ENCODE measurements around the gene PSORS1C1.
A peak's percentile ranks its signal among the peaks of the same experiment; 100 is the strongest.

PSORS1C1 gene, protein sequence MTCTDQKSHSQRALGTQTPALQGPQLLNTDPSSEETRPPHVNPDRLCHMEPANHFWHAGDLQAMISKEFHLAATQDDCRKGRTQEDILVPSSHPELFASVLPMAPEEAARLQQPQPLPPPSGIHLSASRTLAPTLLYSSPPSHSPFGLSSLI

DNA sequence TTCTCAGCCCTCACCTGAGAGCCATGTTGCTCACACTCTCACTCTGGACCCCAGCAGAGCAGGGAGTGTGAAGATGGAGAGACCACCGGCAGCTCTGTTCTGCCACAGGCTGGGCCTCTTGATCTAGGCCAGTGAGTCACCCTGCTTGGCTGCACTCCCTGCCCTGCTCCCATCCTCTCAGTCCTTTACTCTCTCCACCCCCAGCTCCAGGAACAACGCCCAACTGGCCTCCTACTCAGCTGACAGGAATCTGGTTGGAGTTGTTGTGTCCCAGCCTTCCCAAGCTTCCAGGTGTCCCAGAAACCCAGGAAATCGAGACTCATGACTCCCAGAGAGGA lies at the start of gene PSORS1C1:
TSS of gene PSORS1C1 (plus strand) at position 260 of the 338 bp plus-strand sequence. CDS start 14,833 bp downstream, outside the sequence.
- DNase-seq, result peak in 14 of 56 donors; percentile 8 to 65 (median 18)

DNA sequence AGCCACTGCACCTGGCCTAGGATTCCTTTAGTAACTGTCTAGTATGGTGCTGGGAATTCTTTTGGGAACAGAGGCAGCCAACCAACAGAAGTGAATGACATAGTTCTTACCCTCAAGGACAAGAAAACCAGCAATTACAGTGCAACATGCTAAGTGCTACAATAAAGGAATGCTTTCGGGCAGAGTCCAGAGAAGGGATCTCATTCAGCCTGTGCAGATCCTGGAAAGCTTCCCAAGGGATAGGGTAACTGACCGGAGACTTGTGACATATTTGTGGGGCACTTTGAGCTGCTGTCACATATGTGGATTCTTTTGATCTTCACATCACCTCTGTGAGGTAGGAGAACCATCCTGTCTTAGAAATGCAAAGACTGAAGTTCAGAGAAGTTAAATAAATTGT lies 49.0 kb upstream of the PSORS1C1 start:
- no peak for DNase-seq

DNA sequence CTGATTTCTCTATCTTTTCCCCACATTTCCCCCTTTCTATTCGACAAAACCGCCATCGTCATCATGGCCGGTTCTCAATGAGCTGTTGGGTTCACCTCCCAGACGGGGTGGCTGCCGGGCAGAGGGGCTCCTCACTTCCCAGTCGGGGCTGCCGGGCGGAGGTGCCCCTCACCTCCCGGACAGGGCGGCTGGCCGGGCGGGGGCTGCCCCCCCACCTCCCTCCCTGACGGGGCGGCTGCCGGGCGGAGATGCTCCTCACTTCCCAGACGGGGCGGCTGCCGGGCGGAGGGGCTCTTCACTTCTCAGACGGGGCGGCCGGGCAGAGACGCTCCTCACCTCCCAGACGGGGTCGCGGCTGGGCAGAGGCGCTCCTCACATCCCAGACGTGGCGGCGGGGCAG lies 47.6 kb upstream of the PSORS1C1 start:
- peak in 2 of 56 donors; percentile 8 for DNase-seq

DNA sequence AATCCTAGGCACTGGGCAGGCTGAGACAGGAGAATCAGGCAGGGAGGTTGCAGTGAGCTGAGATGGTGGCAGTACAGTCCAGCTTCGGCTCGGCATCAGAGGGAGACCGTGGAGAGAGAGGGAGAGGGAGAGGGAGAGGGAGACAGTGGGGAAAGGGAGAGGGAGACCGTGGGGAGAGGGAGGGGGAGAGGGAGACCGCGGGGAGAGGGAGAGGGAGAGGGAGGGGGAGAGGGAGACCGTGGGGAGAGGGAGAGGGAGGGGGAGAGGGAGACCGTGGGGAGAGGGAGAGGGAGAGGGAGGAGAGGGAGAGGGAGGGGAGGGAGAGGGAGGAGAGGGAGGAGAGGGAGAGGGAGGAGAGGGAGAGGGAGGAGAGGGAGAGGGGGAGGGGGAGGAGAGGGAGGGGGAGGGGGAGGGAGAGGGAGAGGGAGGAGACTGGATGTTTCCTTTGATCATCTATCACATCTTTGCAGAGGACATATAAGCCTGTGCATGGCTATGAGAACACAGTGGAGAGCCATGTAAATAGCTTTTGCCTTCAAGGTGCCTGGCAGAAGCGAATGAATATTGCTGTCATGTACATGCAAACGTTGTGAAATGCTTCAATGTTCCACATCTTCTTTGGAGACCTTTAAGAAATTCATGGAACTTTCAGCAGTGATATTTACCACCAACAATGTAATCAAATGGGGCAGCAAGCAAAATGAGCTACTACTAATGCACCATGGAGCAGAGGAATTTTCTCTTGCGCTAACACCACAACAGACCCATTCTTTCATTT lies 46.5 kb upstream of the PSORS1C1 start:
- DNase-seq, result peak in 21 of 56 donors; percentile 12 to 86 (median 42)

DNA sequence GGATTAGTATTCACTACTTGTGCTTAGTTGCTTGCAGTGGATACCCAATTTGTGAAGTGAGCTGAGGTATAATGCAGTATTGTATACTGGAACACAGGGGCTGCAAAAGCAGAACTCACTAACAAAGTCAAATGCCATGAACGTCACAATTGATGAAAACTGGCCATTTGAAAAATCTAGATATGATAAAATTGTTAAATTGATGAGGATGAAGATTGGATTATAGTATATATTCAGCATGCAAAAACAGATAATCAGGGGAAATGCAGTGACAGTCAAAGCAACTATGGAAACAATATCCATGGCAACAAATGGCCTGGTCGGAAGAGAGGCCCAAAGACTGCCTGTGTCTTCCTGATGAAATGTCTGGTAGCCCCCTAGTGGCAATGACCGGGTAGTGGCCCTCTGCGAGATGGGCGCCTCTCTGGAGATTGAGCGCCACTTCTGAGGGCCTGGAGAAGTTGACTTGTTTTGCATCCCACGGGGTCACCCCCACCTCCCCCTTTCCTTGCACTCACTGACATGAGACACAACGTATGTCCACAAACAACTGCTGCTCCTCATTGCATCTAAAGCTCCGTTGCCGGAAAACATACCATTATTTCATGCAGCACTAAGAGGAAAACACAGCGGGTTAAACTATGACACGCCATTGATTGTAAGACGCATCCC lies 45.8 kb upstream of the PSORS1C1 start:
- peak in 54 of 56 donors; percentile 13 to 94 (median 75) for DNase-seq

DNA sequence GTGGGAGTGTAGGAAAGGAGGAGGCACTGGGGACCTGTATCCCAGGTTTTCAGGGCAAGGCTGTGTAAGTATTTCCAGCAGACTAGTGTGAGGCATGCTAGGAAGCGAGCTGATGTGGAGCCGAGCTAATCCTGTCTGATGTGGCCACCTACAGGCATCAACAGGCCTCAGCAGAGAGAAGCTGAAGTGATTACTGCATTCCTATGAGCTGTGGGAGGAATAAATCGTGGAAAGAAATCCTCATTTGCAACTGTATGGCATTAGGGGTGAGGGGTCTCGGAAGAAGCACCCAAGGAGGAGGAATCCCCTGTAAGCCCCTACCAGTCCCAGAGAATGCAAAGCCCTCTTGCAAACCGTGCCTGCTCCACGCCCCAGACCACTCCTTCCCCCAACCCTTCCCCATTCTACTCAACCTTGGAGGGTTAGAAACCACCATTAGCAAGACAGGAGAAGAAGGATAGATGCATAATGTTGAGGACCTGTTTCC lies 43.8 kb upstream of the PSORS1C1 start:
- DNase-seq, result peak in 50 of 56 donors; percentile 16 to 89 (median 60)

DNA sequence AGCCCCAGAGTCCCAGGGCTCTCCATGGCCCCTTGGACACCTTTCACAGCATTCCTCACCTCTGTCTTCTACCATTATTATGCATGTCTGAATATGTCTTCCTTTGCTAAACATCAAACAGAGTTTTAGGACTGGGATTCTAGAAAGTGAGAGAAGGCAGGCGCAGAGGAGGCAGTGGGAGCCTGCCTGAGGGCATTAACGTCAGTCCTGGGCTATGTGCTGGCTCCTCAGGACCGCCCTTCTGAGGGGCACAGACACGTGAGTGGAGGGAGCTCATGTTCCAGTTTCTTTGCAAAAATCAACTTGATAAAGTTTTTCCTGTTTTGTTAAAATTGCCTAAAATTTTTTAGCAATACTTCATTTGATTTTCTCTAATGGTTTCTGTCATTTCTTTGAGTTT lies 40.2 kb upstream of the PSORS1C1 start:
- DNase-seq, result no peak

DNA sequence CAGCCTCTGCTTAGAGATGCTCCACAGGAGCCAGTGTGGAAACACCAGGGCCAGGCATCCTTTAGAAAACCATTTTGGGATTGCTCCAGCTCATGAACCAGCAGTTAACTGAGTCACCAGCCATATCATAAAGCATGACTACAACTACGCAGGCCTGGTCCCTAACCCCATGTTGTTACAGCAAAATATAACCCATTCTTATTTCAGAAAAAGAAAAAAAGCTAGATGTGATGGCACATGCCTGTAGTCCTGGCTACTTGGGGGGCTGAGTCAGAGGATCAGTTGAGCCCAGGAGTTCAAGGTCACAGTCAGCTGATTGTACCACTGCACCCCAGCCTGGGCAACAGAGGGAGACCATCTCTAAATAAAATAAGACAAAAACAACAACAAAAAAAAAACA lies 39.1 kb upstream of the PSORS1C1 start:
- DNase-seq, result no peak

DNA sequence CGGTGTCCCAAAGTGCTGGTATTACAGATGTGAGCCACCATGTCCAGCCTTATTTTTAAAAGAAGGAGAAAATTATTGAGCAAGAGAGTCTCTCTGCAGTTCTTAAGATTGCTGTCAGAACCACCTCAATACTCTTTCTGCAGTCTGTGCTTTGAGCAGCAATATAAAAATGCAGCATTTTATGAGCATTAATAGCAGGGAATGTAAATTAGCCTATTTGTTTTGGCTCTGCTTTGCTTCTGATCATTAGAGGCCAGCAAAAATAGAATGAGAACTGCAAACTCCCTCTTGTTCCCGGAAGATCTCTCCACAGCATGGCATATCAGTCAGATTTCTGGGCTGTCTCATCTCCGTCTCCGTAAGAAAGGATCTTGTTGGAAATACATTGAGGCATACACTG lies 38.0 kb upstream of the PSORS1C1 start:
- no peak for DNase-seq

DNA sequence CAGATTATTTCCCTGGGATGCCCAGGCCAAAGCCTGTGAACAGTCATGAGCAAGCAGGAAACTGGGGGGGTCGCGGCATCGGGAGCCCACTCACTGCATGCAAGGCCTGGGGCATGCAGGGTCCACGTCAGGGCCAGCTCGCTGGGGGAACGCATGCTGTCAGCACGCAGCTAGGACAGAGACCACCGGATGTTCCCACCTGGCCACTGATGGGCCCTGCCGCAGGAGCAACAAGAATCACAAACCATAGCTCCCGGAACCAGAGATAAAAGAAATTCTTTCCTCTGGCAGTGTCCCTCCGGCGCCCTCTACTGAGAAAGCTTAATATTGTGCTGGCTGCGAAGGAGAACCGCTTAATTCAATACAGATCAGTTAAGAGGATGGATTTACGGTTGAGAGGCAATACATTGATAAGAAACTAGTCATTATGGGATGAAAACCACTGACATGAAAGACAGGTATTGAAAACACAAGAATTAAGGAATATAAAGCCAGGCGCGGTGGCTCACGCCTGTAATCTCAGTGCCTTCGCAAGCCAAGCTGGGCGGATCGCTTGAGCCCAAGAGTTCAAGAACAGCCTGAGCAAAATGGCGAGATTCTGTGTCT lies 34.8 kb upstream of the PSORS1C1 start:
- peak in 44 of 56 donors; percentile 16 to 88 (median 46) for DNase-seq

DNA sequence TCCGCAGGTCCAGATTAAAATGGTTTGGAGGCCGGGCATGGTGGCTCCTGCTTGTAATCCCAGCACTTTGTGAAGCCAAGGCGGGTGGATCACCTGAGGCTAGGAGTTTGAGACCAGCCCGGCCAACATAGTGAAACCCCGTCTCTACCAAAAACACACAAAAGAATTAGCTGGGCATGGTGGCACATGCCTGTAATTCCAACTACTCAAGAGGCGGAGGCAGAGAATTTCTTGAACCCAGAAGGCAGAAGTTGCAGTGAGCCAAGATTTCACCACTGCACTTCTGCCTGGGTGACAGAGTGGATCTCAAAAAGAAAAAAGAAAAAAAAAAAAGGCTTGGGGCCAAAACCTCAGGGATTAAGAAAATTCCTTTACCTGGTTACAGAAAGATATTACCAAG lies 32.7 kb upstream of the PSORS1C1 start:
- DNase-seq, result no peak

DNA sequence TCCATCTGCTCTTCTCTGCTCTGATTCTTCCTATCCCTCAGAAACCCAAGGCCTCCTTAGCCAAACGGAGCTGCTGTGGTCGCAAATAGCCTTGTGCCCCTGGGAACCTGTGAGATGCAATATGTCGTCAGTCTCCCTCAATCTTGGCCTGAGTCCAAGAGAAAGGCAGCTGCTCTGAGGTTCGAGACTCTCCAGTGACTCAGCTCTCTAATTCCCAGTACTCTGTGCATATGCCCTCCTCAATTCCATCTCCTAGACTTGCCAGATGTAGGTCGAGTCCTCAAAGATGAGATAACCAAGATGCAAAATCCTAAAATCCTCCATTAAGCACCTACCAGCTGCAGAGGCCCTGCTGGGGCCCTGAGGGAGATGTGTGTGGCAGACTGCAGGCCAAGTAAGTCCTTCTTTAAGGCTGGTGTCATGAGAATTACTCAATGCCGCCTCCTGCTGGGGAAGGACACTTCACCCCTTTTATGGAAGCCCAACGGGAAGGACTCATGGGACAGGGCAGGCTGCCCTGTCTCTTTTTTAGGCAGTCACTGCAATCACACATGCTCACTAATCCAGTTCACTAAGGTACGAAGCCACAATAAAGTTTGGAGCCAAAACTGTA lies 30.8 kb upstream of the PSORS1C1 start:
- DNase-seq, result peak in 11 of 56 donors; percentile 1 to 32 (median 6)

DNA sequence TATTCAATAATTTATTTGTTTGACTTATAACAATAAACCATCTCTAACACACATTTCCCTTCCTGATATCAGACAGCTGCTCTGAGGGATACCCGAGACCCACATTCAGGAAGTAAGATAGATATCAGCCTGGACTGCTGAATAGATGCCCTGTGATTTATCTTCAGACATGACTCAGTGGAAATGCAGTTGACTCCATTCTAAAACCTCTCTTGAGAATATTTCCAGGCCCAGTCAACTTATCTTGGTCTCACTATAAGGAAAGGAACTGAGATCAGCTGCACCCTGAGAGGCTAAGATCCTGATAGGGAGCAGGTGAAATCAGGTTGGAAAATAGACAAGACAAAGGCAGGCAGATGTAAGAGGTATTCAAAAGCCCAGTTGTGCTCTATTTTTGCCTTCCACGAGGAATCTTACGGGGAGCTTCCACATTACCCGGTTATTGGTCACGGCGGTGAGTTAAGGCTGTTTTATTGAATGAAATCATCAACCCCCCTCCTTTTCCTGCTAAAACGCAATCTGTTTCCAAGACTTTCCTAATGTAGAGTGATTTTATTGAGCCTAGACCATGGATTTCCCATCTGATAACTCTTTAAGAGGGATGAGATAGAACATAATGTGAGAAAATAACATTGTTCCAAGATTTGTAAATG lies 27.7 kb upstream of the PSORS1C1 start:
- no peak for DNase-seq

DNA sequence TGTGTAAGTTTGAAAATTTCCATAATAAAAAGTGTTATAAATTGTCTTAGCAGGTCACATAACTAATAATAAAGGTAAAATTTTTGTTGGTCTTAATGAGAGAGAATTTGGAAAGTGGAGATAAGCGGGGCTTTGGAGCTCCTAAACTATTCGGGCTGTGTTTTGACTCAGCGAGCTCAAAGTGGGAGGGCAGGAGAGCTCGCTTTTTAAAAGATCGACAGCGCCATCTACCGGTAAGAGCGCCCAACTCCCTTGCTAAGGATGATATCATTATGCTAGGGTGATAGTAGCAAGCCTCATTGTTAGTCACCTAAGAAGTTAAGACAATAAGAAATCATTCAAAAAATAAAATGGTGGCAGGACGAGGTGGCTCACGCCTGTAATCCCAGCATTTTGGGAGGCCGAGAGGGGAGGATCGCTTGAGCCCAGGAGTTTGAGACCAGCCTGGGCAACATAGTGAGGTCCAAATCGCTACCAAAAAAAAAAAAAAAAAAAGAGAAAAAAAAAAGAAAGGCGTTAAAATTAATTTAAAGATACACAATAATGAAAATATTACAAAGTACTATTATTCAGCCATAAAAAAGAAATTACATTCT lies 27.0 kb upstream of the PSORS1C1 start:
- peak in 51 of 56 donors; percentile 16 to 87 (median 53) for DNase-seq

DNA sequence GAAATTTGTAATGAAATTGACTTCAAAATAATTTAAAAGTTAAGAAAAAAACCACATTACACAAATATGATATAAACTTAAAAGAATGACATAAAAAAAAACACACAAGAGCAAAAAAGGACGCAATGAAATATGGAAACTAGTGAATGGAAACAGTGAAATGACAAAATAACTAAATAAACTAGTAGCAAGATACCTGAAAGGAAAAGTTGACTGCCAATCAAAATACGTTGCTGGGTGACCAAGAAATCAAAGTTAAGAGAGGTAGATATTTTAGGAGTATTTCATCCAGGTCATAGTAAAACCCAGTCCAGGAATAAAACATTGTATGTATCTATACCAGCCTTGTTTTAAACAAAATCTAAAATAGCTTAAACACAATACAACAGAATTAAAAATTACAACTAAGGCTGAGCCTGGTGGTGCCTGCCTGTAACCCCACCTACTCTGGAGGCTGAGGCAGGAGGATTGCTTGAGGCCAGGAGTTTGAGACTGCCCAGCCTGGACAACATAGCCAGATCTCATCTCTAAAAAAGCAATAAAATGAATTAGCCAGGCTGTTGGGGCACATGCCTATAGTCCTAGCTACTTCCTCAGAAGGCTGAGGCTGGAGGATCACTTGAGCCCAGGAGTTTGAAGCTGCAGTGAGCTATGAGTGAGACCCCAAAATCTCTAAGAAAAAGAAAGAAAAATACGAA lies 24.2 kb upstream of the PSORS1C1 start:
- no peak for DNase-seq

DNA sequence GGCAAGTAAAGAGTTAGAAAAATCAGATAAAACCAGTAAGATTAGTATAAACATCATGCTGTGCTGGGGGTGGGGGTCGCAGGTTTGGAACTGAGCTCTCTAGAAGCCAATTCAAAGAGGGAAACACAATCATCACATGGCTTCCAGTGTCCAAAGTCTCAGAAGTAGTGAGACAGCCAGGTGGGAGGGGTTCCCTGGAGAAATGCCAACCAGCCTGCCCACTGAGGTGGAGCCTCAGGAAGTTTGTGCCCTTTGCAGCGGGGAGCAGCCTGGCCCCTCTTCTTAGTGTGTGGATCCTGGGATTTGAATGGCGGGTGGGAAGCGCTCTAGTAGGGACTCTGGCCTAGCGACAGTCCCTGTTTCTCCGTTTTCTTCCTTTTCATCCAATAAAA lies 23.6 kb upstream of the PSORS1C1 start:
- no peak for DNase-seq

DNA sequence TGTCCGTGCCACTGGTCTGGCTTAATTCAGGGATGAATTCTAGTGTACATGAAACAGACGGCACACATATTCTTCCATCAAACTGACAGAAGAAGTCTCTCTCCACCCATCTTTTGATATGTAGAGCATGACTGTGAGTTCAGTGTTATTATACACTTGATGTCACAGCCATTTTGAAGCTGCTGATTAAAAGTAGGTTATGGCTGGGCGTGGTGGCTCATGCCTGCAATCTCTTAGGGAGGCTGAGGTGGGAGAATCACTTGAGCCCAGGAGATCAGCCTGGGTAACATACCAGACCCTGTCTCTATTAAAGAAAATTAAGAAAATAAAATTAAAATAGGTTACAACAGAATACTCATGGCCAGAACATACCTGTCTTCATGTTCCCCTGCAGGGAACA lies 22.9 kb upstream of the PSORS1C1 start:
- no peak for DNase-seq

DNA sequence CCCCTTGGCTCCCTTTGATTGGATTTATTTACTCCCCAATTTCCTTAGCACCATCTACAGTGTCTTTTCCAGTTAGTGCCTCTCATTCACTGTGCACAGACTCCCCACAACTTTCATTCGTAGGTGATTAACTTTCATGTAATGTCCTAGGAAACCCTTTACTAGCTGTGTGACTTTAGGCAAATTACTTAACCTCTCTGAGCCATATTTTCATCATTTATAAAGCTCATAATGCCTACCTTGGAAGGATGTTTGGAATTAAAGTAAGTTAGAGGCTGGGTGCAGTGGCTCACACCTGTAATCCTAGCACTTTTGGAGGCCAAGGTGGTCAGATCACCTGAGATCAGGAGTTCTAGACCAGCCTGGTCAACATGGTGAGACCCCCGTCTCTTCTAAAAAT lies 22.4 kb upstream of the PSORS1C1 start:
- no peak for DNase-seq

DNA sequence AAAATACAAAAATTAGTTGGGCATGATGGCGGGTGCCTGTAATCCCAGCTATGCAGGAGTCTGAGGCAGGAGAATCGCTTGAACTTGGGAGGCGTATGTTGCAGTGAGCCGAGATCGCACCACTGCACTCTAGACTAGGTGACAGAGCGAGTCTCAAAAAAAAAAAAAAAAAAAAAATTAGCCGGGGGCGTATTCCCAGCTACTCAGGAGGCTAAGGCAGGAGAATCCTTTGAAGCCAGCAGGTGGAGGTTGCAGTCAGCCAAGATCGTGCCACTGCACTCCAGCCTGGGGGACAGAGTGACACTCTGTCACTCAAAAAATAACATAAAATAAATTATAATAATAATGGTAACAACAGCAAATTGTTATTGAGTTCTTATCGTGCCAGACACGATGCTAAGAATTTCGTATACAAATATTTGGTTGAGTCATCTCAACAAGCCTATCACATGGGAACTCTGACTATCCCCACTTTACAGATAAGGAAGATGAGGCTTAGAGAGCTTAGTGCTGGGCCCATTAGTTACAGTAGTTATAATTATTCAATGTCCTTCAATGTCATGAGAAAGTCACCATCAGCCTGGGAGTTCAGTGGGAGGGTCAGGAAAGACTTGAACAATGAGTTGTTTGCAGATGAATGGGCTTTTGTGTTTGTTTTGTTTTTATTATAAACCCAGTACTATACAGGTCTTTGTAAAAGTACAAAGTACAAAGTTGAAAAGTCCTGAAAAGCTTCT lies 21.7 kb upstream of the PSORS1C1 start:
- DNase-seq, result no peak
